ENCODE data around the gene TMX4.

GRCh38 chr20:8019998-8020247, 362 bp upstream of the TMX4 start:
- no peak for TF ChIP-seq CTCF (IDR thresholded peaks at IDR 0.05)
- TF ChIP-seq POLR2AphosphoS5 (IDR thresholded peaks at IDR 0.05): no peak

Data from suprapubic skin (tissue), 3 donors.